Activated naive CD8-positive, alpha-beta T cell treated with anti-CD3 and anti-CD28 coated beads, Interleukin-2, amount 10 ng/mL, durations not matched to agents 7 days and 5 days (primary cell): ENCODE results near the gene MRPL4. TPM values are rescaled to one million over a fixed set of nuclear protein-coding genes. Genes with fewer than 3 reads are reported as not detected.
A peak's percentile ranks its signal among the peaks of the same experiment; 100 is the strongest.
"Not testable (repeated sequence)": the region's sequence is repeated elsewhere in the genome, so short reads cannot be mapped to it uniquely, and the experiment has no call there.

Source experiments
- ATAC-seq: fragments of 150-1000 bp; cut with Tn5 transposase; one replicate; pipeline ENCODE4 v1.10.0; 2021; ENCODE audit warnings: low read depth, moderate library complexity
- POLR2A ChIA-PET: fragments of 350-600 bp; sonication (Branson Sonifier 250); formaldehyde crosslinking; loops from one replicate; lab custom pipeline; 2021; ENCODE audit warnings: antibody characterized with exemption; lab: Charles Lee
- DNase-seq: peaks from one replicate; pipeline ENCODE4 v3.0.0; 2021
- H3K27ac Mint-ChIP-seq: one replicate; pipeline ENCODE4 v1.8.0; 2022; ENCODE audit warnings: mild to moderate bottlenecking, mixed read lengths
- H3K27me3 Mint-ChIP-seq: one replicate; pipeline ENCODE4 v1.8.0; 2022; ENCODE audit warnings: mild to moderate bottlenecking, moderate library complexity, mixed read lengths
- H3K36me3 Mint-ChIP-seq: one replicate; pipeline ENCODE4 v1.8.0; 2021; ENCODE audit warnings: mild to moderate bottlenecking, mixed read lengths
- H3K4me1 Mint-ChIP-seq: one replicate; pipeline ENCODE4 v1.8.0; 2021; ENCODE audit warnings: mixed read lengths
- H3K4me3 Mint-ChIP-seq: one replicate; pipeline ENCODE4 v1.8.0; 2022; ENCODE audit warnings: mild to moderate bottlenecking, moderate library complexity, mixed read lengths
- H3K9me3 Mint-ChIP-seq: one replicate; pipeline ENCODE4 v1.8.0; 2021; ENCODE audit warnings: mixed read lengths
- total RNA-seq, 2 experiments: library from RNA; stranded (reverse); gene quantifications; one replicate each; pipeline ENCODE4 v1.2.3, GENCODE V29; 2021

Gene MRPL4
- total RNA-seq, 2 experiments from 2014 or later, result 55.8 to 59.9 TPM

DNA sequence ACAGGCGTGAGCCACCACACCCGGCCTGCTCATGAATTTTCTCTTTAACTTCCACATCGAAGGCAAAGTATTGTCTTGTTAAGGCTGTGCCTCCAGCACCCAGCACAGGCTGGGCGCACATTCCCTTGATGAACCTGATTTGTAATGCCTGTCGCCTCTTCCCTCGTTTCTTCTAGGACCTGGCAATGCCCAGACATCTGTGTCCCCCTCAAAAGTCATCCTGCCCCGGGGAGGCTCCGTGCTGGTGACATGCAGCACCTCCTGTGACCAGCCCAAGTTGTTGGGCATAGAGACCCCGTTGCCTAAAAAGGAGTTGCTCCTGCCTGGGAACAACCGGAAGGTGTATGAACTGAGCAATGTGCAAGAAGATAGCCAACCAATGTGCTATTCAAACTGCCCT is 22.6 kb downstream of the MRPL4 start:
- ATAC-seq, result no peak
- H3K4me3 Mint-ChIP-seq, result no peak overlapping the region
- H3K27ac Mint-ChIP-seq, result no peak overlapping the region
- no peaks in the 10 kb centered on the region for H3K27me3 Mint-ChIP-seq
- H3K9me3 Mint-ChIP-seq, result no peaks in the 10 kb centered on the region
- POLR2A ChIA-PET, result interaction anchor here (1.1 kb wide), 1 partner anchor 15 kb away, joined by 5 read pairs; the partner anchor contains the start of gene ICAM5
- no peak for DNase-seq
- H3K36me3 Mint-ChIP-seq, result peaks cover 10% of the 10 kb centered on the region
- peaks cover 22% of the 10 kb centered on the region for H3K4me1 Mint-ChIP-seq

DNA sequence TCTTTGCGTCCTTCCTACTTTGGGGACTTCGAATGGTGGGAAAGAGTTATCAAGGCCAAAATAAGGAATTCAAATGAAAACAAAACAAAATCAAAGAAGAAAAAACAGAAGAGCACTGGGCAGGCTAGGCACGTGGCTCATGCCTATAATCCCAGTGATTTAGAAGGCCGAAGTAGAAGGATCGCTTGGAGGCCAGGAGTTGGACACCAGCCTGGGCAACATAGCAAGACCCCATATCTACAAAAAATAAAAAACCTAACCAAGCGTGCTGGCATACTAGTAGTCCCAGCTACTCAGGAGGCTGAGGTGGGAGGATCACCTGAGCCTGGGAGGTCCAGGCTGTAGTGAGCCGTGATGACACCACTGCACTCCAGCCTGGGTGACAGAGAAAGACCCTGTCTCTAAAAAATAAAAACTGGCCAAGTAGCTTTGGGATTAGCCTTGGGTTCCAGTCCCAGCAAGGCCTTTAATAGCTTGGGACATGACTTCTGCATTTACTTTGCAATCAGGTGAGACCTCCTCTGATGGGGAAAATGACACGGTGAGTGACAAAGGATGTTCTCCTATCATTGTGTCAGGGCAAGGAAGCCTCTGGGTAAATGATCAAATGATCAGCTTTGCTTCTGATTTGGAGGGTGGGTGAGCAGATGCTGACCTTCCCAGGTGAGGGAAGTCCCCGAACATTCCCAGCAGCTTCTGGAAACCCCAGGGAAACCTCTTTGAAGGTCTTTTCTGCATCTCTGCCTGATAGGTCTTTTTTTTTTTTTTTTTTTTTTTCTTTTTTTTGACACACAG is 26.0 kb downstream of the MRPL4 start:
- H3K4me3 Mint-ChIP-seq, result no peak overlapping the region
- no peaks in the 10 kb centered on the region for H3K27me3 Mint-ChIP-seq
- POLR2A ChIA-PET, result interaction anchor here (1.1 to 1.2 kb wide), 2 partner anchors 9 to 11 kb away, joined by 4 to 5 read pairs; partner anchors contain the start of gene ICAM4
- no peak for DNase-seq
- H3K4me1 Mint-ChIP-seq, result peaks cover 13% of the 10 kb centered on the region
- ATAC-seq, result no peak
- H3K36me3 Mint-ChIP-seq, result peaks cover 12% of the 10 kb centered on the region
- H3K9me3 Mint-ChIP-seq, result no peaks in the 10 kb centered on the region
- H3K27ac Mint-ChIP-seq, result no peak overlapping the region

DNA sequence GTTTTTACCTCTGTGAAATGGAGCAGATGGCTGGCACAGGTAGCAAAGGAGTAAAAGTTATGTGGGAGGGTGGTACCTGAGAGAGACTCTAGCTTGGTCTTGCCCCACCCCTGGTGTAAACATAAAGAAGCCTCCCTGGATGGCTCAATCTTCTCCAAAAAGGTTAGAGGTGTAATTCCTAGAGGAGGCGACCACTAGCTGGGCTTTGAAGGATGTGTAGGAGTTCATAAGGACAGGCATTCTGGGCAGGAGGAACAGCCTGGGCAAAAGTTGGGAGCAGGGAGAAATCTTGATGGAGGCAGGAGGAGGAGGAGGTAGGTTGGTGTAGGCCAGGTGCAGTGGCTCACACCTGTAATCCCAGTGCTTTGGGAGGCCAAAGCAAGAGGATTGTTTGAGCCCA is 26.9 kb downstream of the MRPL4 start:
- DNase-seq (no peak), ATAC-seq (no peak)
- Mint-ChIP-seq H3K4me1 (peaks cover 13% of the 10 kb centered on the region), H3K9me3 (no peaks in the 10 kb centered on the region), H3K36me3 (peaks cover 12% of the 10 kb centered on the region), H3K4me3 (no peak overlapping the region), H3K27me3 (no peaks in the 10 kb centered on the region), H3K27ac (peak overlapping the region; percentile 60)
- POLR2A ChIA-PET, result interaction anchor here (0.6 to 2.5 kb wide), 2 partner anchors 8 to 110 kb away, joined by 3 to 26 read pairs; partner anchors contain the start of gene ICAM1

DNA sequence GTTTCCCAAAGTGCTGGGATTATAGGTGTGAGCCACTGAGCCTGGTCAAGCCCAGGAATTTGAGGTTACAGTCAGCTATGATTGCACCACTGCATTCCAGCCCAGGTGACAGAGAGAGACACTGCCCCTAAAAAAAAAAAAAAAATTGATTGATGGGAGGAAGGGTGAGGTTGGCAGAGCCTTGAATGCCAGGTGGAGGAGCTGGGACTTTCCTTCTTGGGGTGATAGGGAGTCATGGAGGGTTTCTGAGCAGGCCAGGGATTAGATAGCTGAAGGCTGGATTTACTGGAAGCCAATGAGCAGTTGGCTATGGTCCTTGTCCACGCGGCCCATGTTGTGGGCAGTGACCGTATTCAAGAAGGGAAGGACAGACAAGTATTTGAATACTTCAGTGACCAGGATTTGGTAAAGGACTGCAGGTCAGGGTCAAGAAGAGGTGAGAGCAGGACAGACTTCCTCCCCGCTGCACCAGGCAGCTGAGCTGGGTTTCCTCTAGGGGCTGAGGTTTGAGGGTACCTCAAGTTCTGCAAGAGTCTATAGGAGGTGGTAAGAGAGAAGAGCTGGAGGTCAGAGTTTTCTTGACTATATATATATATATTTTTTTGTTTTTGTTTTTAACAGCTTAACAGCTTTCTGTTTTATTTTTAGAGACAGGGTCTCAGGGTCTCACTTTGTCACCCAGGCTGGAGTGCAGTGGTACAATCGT is 27.9 kb downstream of the MRPL4 start:
- H3K4me1 Mint-ChIP-seq, result peaks cover 11% of the 10 kb centered on the region
- H3K27ac Mint-ChIP-seq, result peak overlapping the region; percentile 36
- peak overlapping the region; percentile 7 for H3K4me3 Mint-ChIP-seq
- peaks cover 16% of the 10 kb centered on the region for H3K36me3 Mint-ChIP-seq
- POLR2A ChIA-PET, result interaction anchor here (0.6 to 2.5 kb wide), 5 partner anchors 9 to 148 kb away, joined by 3 to 26 read pairs (median 3); partner anchors contain the start of gene ICAM1
- DNase-seq (no peak), ATAC-seq (peak; percentile 66)
- H3K27me3 Mint-ChIP-seq, result no peaks in the 10 kb centered on the region
- no peaks in the 10 kb centered on the region for H3K9me3 Mint-ChIP-seq

DNA sequence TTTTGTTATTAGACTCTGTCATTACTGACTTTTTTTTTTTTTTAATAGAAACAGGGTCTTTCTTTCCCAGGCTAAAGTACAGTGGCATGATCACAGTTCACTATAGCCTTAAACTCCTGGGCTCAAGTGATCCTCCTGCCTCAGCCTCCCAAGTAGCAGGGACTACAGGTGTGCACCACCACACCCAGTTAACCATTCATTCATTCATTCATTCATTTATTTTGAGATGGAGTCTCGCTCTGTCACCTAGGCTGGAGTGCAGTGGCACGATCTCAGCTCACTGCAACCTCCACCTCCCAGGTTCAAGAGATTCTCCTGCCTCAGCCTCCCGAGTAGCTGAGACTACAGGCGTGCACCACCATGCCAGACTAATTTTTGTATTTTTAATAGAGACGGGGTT is 30.0 kb downstream of the MRPL4 start:
- ATAC-seq, H3K27me3 Mint-ChIP-seq, H3K9me3 Mint-ChIP-seq, DNase-seq, H3K4me3 Mint-ChIP-seq, POLR2A ChIA-PET, H3K27ac Mint-ChIP-seq: not testable (repeated sequence)
- H3K4me1 Mint-ChIP-seq, result peaks cover 29% of the 10 kb centered on the region
- peaks cover 23% of the 10 kb centered on the region for H3K36me3 Mint-ChIP-seq

DNA sequence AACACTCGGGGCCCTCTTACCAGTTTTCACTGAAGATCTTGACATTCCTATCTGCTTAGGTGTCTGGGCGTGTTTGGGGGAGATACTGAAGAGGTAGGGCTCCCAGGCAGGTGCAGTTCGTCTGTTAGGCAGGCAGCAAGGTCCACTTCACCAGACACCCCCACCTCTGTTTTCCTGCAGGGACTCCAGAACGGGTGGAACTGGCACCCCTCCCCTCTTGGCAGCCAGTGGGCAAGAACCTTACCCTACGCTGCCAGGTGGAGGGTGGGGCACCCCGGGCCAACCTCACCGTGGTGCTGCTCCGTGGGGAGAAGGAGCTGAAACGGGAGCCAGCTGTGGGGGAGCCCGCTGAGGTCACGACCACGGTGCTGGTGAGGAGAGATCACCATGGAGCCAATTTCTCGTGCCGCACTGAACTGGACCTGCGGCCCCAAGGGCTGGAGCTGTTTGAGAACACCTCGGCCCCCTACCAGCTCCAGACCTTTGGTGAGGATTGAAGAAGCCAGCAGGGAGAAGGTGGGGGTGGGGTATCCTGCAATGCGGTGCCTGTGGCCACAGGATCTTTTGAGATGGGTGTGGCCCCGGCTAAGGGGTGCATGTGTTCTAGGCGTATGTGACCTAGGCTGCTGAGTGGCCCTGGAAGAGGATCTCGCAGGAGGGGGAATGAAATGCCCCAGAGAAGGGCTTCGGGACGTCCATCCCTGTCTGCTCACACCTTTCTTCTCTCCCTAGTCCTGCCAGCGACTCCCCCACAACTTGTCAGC is 31.5 kb downstream of the MRPL4 start:
- H3K4me1 Mint-ChIP-seq, result peaks cover 33% of the 10 kb centered on the region
- no peak overlapping the region for H3K4me3 Mint-ChIP-seq
- no peaks in the 10 kb centered on the region for H3K9me3 Mint-ChIP-seq
- H3K27me3 Mint-ChIP-seq, result peaks cover 10% of the 10 kb centered on the region
- POLR2A ChIA-PET, result interaction anchor here (1.9 kb wide), 1 partner anchor 12 kb away, joined by 7 read pairs; the partner anchor contains the start of gene ICAM1
- H3K36me3 Mint-ChIP-seq, result peaks cover 22% of the 10 kb centered on the region
- DNase-seq (no peak), ATAC-seq (no peak)
- no peak overlapping the region for H3K27ac Mint-ChIP-seq

DNA sequence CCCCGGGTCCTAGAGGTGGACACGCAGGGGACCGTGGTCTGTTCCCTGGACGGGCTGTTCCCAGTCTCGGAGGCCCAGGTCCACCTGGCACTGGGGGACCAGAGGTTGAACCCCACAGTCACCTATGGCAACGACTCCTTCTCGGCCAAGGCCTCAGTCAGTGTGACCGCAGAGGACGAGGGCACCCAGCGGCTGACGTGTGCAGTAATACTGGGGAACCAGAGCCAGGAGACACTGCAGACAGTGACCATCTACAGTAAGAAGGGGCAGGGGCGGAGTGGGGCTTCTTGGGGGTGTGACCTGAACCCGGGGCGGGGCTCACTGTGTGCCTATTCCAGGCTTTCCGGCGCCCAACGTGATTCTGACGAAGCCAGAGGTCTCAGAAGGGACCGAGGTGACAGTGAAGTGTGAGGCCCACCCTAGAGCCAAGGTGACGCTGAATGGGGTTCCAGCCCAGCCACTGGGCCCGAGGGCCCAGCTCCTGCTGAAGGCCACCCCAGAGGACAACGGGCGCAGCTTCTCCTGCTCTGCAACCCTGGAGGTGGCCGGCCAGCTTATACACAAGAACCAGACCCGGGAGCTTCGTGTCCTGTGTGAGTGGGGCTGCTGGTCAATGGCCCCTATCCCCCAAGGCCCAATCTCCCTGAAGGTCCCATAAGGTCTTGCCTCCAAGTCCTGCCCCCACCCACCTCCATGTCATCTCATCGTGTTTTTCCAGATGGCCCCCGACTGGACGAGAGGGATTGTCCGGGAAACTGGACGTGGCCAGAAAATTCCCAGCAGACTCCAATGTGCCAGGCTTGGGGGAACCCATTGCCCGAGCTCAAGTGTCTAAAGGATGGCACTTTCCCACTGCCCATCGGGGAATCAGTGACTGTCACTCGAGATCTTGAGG is 32.3 kb downstream of the MRPL4 start:
- Mint-ChIP-seq H3K36me3 (peaks cover 19% of the 10 kb centered on the region), H3K4me1 (peaks cover 37% of the 10 kb centered on the region), H3K27me3 (peaks cover 18% of the 10 kb centered on the region), H3K9me3 (no peaks in the 10 kb centered on the region), H3K4me3 (no peak overlapping the region), H3K27ac (no peak overlapping the region)
- POLR2A ChIA-PET, result interaction anchor here (1.4 to 1.9 kb wide), 2 partner anchors 13 to 96 kb away, joined by 4 to 7 read pairs; partner anchors contain the start of genes ICAM1 and TYK2
- ATAC-seq (no peak), DNase-seq (no peak)

DNA sequence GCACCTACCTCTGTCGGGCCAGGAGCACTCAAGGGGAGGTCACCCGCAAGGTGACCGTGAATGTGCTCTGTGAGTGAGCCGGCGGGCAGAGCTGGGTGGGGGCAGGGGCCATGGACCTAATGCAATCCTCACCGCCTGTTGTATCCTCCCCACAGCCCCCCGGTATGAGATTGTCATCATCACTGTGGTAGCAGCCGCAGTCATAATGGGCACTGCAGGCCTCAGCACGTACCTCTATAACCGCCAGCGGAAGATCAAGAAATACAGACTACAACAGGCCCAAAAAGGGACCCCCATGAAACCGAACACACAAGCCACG is 32.9 kb downstream of the MRPL4 start:
- H3K27ac Mint-ChIP-seq, result no peak overlapping the region
- ATAC-seq (no peak), DNase-seq (no peak)
- peaks cover 19% of the 10 kb centered on the region for H3K36me3 Mint-ChIP-seq
- H3K27me3 Mint-ChIP-seq, result peaks cover 20% of the 10 kb centered on the region
- H3K4me1 Mint-ChIP-seq, result peaks cover 35% of the 10 kb centered on the region
- POLR2A ChIA-PET, result interaction anchor here (1.4 to 3.1 kb wide), 3 partner anchors 14 to 95 kb away, joined by 4 to 49 read pairs (median 7); partner anchors contain the start of genes ICAM1 and TYK2
- no peaks in the 10 kb centered on the region for H3K9me3 Mint-ChIP-seq
- no peak overlapping the region for H3K4me3 Mint-ChIP-seq

DNA sequence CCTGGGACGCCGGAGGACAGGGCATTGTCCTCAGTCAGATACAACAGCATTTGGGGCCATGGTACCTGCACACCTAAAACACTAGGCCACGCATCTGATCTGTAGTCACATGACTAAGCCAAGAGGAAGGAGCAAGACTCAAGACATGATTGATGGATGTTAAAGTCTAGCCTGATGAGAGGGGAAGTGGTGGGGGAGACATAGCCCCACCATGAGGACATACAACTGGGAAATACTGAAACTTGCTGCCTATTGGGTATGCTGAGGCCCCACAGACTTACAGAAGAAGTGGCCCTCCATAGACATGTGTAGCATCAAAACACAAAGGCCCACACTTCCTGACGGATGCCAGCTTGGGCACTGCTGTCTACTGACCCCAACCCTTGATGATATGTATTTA is 33.4 kb downstream of the MRPL4 start:
- DNase-seq (no peak), ATAC-seq (no peak)
- POLR2A ChIA-PET, result interaction anchor here (0.5 to 3.1 kb wide), 3 partner anchors 9 to 95 kb away, joined by 3 to 49 read pairs (median 4); partner anchors contain the start of genes ICAM1 and TYK2
- Mint-ChIP-seq H3K27me3 (peaks cover 24% of the 10 kb centered on the region), H3K4me3 (no peak overlapping the region), H3K4me1 (peaks cover 36% of the 10 kb centered on the region), H3K36me3 (peaks cover 19% of the 10 kb centered on the region), H3K9me3 (no peaks in the 10 kb centered on the region), H3K27ac (peak overlapping the region; percentile 5)

DNA sequence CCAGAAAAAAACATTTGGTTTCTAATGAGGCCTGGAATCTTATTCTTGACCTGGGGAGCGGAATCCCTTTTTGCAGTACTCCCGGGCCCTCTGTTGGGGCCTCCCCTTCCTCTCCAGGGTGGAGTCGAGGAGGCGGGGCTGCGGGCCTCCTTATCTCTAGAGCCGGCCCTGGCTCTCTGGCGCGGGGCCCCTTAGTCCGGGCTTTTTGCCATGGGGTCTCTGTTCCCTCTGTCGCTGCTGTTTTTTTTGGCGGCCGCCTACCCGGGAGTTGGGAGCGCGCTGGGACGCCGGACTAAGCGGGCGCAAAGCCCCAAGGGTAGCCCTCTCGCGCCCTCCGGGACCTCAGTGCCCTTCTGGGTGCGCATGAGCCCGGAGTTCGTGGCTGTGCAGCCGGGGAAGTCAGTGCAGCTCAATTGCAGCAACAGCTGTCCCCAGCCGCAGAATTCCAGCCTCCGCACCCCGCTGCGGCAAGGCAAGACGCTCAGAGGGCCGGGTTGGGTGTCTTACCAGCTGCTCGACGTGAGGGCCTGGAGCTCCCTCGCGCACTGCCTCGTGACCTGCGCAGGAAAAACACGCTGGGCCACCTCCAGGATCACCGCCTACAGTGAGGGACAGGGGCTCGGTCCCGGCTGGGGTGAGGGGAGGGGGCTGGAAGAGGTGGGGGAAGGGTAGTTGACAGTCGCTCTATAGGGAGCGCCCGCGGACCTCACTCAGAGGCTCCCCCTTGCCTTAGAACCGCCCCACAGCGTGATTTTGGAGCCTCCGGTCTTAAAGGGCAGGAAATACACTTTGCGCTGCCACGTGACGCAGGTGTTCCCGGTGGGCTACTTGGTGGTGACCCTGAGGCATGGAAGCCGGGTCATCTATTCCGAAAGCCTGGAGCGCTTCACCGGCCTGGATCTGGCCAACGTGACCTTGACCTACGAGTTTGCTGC is 35.1 kb downstream of the MRPL4 start, which contains the start of gene ICAM4:
Gene ICAM4 (plus strand): TSS at position 153 of the 935 bp plus-strand sequence. CDS start 58 bp downstream, at position 211.
- H3K4me1 Mint-ChIP-seq, result peaks cover 47% of the 10 kb centered on the region
- peak within 1 kb of the TSS; percentile 42 for H3K27ac Mint-ChIP-seq
- H3K4me3 Mint-ChIP-seq, result peak within 1 kb of the TSS; percentile 75
- POLR2A ChIA-PET, result interaction anchor here (0.7 to 3.1 kb wide), 6 partner anchors 9 to 131 kb away, joined by 3 to 49 read pairs (median 4); partner anchors contain the start of genes ICAM1 and RAVER1
- peak; percentile 65 for ATAC-seq
- peaks cover 18% of the 10 kb centered on the region for H3K36me3 Mint-ChIP-seq
- no peaks in the 10 kb centered on the region for H3K9me3 Mint-ChIP-seq
- DNase-seq, result peak; percentile 72
- H3K27me3 Mint-ChIP-seq, result peaks cover 41% of the 10 kb centered on the region

DNA sequence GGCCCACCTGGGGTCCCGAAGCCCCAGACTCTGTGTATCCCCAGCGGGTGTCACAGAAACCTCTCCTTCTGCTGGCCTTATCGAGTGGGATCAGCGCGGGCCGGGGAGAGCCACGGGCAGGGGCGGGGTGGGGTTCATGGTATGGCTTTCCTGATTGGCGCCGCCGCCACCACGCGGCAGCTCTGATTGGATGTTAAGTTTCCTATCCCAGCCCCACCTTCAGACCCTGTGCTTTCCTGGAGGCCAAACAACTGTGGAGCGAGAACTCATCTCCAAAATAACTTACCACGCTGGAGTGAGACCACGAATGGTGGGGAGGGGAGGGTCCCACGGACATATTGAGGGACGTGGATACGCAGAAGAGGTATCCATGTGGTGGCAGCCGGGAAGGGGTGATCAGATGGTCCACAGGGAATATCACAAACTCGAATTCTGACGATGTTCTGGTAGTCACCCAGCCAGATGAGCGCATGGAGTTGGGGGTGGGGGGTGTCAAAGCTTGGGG is 36.7 kb downstream of the MRPL4 start:
- H3K36me3 Mint-ChIP-seq, result peaks cover 21% of the 10 kb centered on the region
- DNase-seq (no peak), ATAC-seq (no peak)
- peaks cover 57% of the 10 kb centered on the region for H3K27me3 Mint-ChIP-seq
- H3K9me3 Mint-ChIP-seq, result peaks cover 3% of the 10 kb centered on the region
- POLR2A ChIA-PET, result interaction anchor here (0.6 to 5.0 kb wide), 5 partner anchors 11 to 132 kb away, joined by 3 to 60 read pairs (median 4); partner anchors contain the start of genes ICAM1 and RAVER1
- peak overlapping the region; percentile 77 for H3K4me3 Mint-ChIP-seq
- H3K27ac Mint-ChIP-seq, result peak overlapping the region; percentile 62
- peaks cover 54% of the 10 kb centered on the region for H3K4me1 Mint-ChIP-seq
